Coronary artery (tissue), 2 donors: Measurements from ENCODE around the gene SEPTIN7.

Experiments used
- DNase-seq: peaks from one replicate; pipeline ENCODE4 v3.0.0-alpha.2; 2017; ENCODE audit warnings: low spot score
- H3K27ac ChIP-seq, 2 donors: fragments of 200-600 bp; sonication (generic); one replicate each; pipeline ENCODE4 v1.5.1; 2016 to 2019
- H3K4me3 ChIP-seq: fragments of 200-600 bp; sonication (generic); 2 replicates; pipeline ENCODE4 v1.5.1; 2016; ENCODE audit warnings: mild to moderate bottlenecking, moderate library complexity
- TF ChIP-seq, protein P1 (sequence below): fragments of 200-600 bp; sonication (generic); IDR thresholded peaks from one replicate; pipeline ENCODE4 v1.5.1; 2019; ENCODE audit warnings: antibody characterized with exemption

Gene SEPTIN7

DNA sequence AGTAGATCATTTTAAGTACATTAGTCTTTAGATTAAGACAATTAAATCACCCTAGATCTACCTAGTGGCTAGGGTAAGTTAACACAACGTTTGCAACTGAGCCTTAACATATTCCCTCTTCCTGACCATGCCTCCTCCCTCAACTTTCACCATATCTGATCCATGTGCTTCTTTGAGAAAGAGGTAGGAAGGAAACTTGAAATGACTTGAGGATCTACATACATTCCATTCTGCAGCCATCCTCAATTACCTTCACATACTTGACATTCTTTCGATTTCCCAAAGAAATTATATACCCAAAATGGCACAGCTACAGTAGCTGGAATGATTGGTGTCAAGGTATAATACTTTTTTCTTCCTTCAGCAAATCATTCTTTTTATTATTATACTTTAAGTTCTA lies 12.9 kb upstream of the SEPTIN7 start:
- no peak for DNase-seq
- Histone ChIP-seq H3K27ac (no peak overlapping the region), H3K4me3 (no peak overlapping the region)
- TF ChIP-seq, protein P1, sequence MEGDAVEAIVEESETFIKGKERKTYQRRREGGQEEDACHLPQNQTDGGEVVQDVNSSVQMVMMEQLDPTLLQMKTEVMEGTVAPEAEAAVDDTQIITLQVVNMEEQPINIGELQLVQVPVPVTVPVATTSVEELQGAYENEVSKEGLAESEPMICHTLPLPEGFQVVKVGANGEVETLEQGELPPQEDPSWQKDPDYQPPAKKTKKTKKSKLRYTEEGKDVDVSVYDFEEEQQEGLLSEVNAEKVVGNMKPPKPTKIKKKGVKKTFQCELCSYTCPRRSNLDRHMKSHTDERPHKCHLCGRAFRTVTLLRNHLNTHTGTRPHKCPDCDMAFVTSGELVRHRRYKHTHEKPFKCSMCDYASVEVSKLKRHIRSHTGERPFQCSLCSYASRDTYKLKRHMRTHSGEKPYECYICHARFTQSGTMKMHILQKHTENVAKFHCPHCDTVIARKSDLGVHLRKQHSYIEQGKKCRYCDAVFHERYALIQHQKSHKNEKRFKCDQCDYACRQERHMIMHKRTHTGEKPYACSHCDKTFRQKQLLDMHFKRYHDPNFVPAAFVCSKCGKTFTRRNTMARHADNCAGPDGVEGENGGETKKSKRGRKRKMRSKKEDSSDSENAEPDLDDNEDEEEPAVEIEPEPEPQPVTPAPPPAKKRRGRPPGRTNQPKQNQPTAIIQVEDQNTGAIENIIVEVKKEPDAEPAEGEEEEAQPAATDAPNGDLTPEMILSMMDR = no peak

DNA sequence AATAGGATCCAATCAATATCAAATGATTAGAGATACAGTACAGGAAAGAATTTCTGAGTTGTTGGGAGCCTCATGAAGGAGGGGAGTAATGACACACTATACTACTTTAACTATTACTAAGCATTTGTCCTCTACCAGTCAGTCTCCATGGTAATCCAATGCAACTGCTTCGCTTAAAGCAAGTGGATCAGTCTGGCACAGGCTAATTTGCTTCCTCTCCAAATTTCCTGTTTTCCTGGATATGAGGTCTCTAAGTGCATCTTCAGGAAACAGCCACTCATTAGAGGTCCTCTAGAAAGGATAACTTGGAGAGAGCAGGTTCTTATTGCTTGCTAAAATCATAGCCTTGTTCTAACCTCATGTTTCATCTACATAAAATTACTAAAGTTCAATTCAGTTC lies 8.4 kb upstream of the SEPTIN7 start:
- TF ChIP-seq, protein P1 = no peak
- no peak for DNase-seq
- Histone ChIP-seq H3K4me3 (no peak overlapping the region), H3K27ac (peak overlapping the region; percentile 40 to 83)

DNA sequence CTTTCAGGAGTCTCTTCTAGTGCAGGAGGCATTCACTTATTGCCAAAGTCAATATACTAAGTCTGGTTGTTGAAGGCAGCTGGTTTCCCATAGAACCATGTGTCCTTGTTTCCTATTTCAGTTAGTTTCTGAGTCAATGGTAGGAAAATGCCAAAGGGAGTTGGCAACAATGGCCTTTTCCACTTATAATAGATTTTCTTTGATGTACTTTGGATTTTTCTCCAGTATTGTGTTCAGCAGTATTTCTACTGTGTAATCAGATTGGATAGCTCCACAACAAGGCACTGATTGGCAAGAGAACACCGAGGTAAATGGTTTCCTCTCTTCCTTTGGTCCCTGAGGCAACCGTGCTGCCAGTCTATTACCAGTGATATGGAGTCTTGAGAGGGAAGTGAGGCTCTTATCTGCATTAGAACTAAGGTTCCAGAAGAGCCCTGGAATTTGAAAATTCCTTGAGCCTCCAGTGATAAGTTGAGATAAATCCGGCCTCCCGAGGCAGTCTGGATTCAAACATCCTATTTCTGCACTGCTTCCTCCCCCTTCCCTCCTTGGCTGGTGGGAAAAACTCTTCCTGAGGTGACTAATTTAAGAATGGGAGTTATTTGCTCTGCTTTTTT lies 7.9 kb upstream of the SEPTIN7 start:
- TF ChIP-seq, protein P1 = no peak
- H3K27ac ChIP-seq = peak overlapping the region; percentile 40 to 83
- peak overlapping the region; percentile 41 for H3K4me3 ChIP-seq
- no peak for DNase-seq

DNA sequence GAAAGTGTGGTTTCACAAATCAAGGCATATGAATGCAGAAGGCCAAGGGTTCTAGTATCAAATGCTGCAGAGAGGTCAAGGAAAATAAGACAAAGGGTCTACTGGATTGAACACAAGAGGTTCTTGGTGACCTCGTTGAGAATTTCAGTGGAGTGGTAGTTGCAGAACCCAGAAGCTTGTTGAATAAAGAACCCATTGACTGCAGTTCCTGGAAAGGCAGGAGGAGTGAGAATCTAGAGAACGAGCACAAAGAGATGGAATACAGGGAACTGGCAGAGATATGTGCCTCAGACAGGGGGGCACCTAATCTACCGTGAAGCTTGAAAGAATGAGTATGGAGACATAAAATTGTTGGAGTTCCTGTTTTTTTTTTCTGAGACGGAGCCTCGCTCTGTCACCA lies 3.5 kb upstream of the SEPTIN7 start:
- Histone ChIP-seq H3K27ac (no peak overlapping the region), H3K4me3 (no peak overlapping the region)
- DNase-seq = no peak
- TF ChIP-seq, protein P1 = no peak

DNA sequence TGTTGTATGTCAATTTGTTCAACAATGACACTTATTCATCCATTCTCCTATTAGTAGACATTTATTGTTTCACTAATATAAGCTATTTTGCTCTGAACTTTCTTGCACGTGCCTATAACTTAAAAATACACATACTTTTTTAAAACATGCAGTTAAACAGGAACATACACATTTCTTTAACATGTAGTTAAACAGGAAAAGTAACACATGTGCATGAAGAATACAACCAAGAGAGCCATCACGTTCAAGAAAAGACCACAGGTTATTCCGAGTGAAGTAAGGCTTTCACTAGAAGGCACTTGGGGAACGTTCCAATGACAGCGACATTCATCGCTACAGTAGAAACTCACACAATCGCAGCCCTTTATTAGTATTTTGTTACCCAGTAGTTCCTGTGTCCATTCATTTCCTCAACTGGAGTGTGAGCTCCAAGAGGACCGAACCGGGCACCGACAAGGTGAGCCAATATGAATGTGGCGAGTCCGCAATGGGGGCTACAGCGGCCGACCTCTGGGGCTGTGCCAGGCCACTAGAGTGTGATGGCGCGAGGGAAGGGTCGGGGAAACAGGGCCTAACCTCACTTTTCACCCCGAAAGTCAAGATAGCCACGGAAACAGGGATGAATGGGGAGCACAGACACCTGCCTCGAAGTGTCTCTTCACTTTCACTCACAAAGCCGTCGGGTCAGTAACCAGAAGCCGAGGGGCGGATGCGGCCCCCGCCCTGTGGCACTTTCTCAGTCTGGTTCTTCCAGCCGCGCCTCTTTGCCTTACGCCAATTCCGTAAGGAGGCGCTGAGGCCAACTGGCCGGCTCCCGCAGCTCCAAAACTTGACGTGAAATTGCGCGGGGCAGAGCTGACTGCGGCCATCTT lies 775 bp upstream of the SEPTIN7 start:
- Histone ChIP-seq H3K27ac (peak overlapping the region; percentile 95 to 98), H3K4me3 (peak overlapping the region; percentile 90)
- peak; percentile 94 for DNase-seq
- TF ChIP-seq, protein P1 = no peak

DNA sequence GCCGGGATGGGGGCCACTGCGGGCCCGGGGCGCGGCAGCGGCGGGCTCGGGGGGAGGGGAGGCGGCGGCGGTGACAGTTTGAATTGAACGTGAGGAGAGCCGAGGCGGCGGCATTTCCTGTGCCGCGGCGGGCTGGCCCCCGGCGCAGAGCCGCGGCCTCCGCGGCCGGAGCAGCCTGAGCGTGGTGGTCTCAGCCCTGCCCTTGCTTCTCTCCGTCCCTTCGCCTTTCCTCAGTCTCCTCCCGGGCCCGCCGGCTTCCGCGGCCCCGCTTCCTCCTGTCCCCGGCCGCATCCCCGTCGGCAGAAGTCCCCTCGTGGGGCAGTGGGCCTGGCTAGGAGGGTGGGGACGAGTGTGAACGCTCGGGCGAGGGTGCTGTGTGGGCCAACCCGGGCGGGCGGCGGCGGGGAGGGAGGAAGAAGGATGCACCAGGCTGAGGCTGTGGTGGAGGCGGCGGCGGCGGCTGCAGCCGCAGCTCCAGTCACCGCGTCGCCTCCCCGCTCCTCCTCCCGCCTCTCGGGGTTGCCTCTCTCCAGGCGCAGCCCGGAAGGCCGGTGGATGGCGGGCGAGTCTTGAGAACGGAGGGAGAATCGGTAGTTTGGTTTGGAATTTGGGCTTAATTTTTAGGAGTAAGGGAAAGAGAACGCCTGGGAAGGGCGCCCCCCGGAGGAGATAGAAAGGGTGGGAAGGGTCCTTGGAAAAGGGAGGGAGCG lies 690 bp downstream of the SEPTIN7 start:
- DNase-seq = peak; percentile 85
- TF ChIP-seq, protein P1 = peak; percentile 71
- H3K27ac ChIP-seq = peak overlapping the region; percentile 95 to 98
- peak overlapping the region; percentile 90 for H3K4me3 ChIP-seq
